CD4-positive, CD25-positive, alpha-beta regulatory T cell (primary cell): ENCODE measurements around the gene PPARGC1A. TPM values are rescaled to one million over a fixed set of nuclear protein-coding genes. Genes with fewer than 3 reads are reported as not detected.

Experiments
- ATAC-seq, 2 donors: fragments of 150-1000 bp; cut with Tn5 transposase; one replicate each; pipeline ENCODE4 v1.10.0; 2021; ENCODE audit warnings: low read depth in 2 of 2, moderate number of reproducible peaks in 2 of 2, moderate library complexity in 1 of 2
- DNase-seq, 3 donors: peaks; one replicate each; pipeline versions ENCODE4 v3.0.0 to v3.0.0-alpha.2; 2012 to 2022; ENCODE audit warnings: mixed read lengths in 1 of 3
- H3K27ac ChIP-seq: one replicate; pipeline ENCODE4 v1.7.0; 2013; ENCODE audit warnings: mild to moderate bottlenecking, low read length; ENCODE audit not compliant: insufficient read depth, poor library complexity, severe bottlenecking
- H3K27me3 ChIP-seq: one replicate; pipeline ENCODE4 v1.7.0; 2013; ENCODE audit warnings: low read length; ENCODE audit not compliant: control insufficient read depth, insufficient read depth
- H3K36me3 ChIP-seq: one replicate; pipeline ENCODE4 v1.7.0; 2013; ENCODE audit warnings: mild to moderate bottlenecking, low read length, moderate library complexity; ENCODE audit not compliant: control insufficient read depth, insufficient read depth
- H3K4me1 ChIP-seq: 2 replicates; pipeline ENCODE4 v1.7.0; 2013; ENCODE audit warnings: mild to moderate bottlenecking, low read length; ENCODE audit not compliant: insufficient read depth, control insufficient read depth, poor library complexity, severe bottlenecking
- H3K4me3 ChIP-seq: one replicate; pipeline ENCODE4 v1.7.0; 2013; ENCODE audit warnings: low read depth, mild to moderate bottlenecking, low read length, moderate library complexity
- H3K9me3 ChIP-seq, 2 experiments: 1 replicate in 1 of 2; 2 replicates in 1 of 2; pipeline ENCODE4 v1.7.0; 2013; ENCODE audit warnings: low read length in 2 of 2, mild to moderate bottlenecking in 1 of 2, moderate library complexity in 1 of 2; ENCODE audit not compliant: control insufficient read depth in 2 of 2
- H3K27ac Mint-ChIP-seq, 3 donors: one replicate each; pipeline ENCODE4 v1.8.0; 2020 to 2022; ENCODE audit warnings: mild to moderate bottlenecking in 3 of 3, mixed read lengths in 3 of 3, moderate library complexity in 2 of 3
- H3K27me3 Mint-ChIP-seq: one replicate; pipeline ENCODE4 v1.8.0; 2022; ENCODE audit warnings: mild to moderate bottlenecking, mixed read lengths
- H3K36me3 Mint-ChIP-seq: one replicate; pipeline ENCODE4 v1.8.0; 2020; ENCODE audit warnings: mixed read lengths
- H3K4me1 Mint-ChIP-seq, 4 donors: one replicate each; pipeline ENCODE4 v1.8.0; 2020 to 2022; ENCODE audit warnings: mixed read lengths in 4 of 4, mild to moderate bottlenecking in 1 of 4
- H3K4me3 Mint-ChIP-seq, 4 donors: one replicate each; pipeline ENCODE4 v1.8.0; 2020 to 2022; ENCODE audit warnings: mild to moderate bottlenecking in 4 of 4, mixed read lengths in 4 of 4, moderate library complexity in 3 of 4
- H3K9me3 Mint-ChIP-seq, 7 donors: one replicate each; pipeline ENCODE4 v1.8.0; 2020 to 2022; ENCODE audit warnings: mixed read lengths in 7 of 7, mild to moderate bottlenecking in 3 of 7, moderate library complexity in 2 of 7
- polyA plus RNA-seq, 4 donors: library from polyadenylated mRNA; unstranded; fragments of 300-500 nt; fragmentation: Illumina TruSeq; gene quantifications; one replicate each; pipeline ENCODE4 v1.2.3, GENCODE V29; 2021
- total RNA-seq: library from RNA; stranded (reverse); gene quantifications from one replicate; pipeline ENCODE4 v1.2.3, GENCODE V29; 2022

PPARGC1A gene
- total and polyA plus RNA-seq, 5 donors from 2014 or later, result not detected

- no peaks in the 10 kb centered on the region for H3K36me3 Mint-ChIP-seq
- H3K4me1 Mint-ChIP-seq, result no peaks in the 10 kb centered on the region
- no peak overlapping the region for H3K27ac Mint-ChIP-seq
- H3K4me3 Mint-ChIP-seq, result no peak overlapping the region
- Histone ChIP-seq H3K27me3 (no peaks in the 10 kb centered on the region), H3K27ac (no peak overlapping the region), H3K4me1 (no peaks in the 10 kb centered on the region), H3K9me3 (no peaks in the 10 kb centered on the region), H3K36me3 (no peaks in the 10 kb centered on the region), H3K4me3 (no peak overlapping the region)
- DNase-seq, result no peak
- no peak for ATAC-seq
- no peaks in the 10 kb centered on the region for H3K27me3 Mint-ChIP-seq
- H3K9me3 Mint-ChIP-seq, result peaks cover 0 to 5% (median 2%) of the 10 kb centered on the region in 7 donors
Measured at GRCh38 chr4:23822181-23822580, 67.7 kb downstream of the PPARGC1A start.

DNA sequence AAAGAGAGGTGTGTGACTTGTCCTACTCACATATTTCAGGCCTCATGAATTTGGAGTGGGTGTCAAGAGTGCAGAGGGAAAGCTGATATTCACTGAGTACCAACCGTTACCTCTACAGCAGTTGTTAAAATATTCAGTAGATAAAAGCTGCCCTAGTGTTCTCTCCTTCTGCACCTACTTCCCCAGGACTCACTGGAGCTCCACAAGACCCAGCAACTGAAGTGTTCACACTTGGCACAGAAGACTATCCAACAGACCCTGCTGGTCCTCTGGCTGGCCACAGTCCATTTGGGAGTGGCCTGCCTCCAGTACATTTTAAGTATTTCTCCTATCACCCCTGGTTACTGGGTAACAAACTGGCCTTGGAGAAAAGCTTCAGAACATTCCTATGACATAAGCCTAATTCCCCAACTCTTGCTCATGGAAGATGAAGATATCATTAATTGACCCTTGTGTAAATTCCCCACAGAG is 70.8 kb downstream of the PPARGC1A start:
- ATAC-seq (no peak), DNase-seq (no peak)
- Histone ChIP-seq H3K4me1 (no peaks in the 10 kb centered on the region), H3K4me3 (no peak overlapping the region), H3K27me3 (no peaks in the 10 kb centered on the region), H3K9me3 (no peaks in the 10 kb centered on the region), H3K36me3 (no peaks in the 10 kb centered on the region), H3K27ac (no peak overlapping the region)
- Mint-ChIP-seq H3K27me3 (no peaks in the 10 kb centered on the region), H3K9me3 (peaks cover 0 to 11% (median 2%) of the 10 kb centered on the region in 7 donors), H3K4me1 (no peaks in the 10 kb centered on the region), H3K4me3 (no peak overlapping the region), H3K36me3 (no peaks in the 10 kb centered on the region), H3K27ac (no peak overlapping the region)

GRCh38 chr4:23818097-23818885 is 71.6 kb downstream of the PPARGC1A start:
- H3K9me3 ChIP-seq, result no peaks in the 10 kb centered on the region
- H3K9me3 Mint-ChIP-seq, result peaks cover 0 to 11% (median 2%) of the 10 kb centered on the region in 7 donors
- no peak overlapping the region for H3K27ac Mint-ChIP-seq
- no peak overlapping the region for H3K27ac ChIP-seq
- no peaks in the 10 kb centered on the region for H3K36me3 ChIP-seq
- H3K27me3 ChIP-seq, result no peaks in the 10 kb centered on the region
- no peaks in the 10 kb centered on the region for H3K27me3 Mint-ChIP-seq
- DNase-seq (no peak), ATAC-seq (no peak)
- no peak overlapping the region for H3K4me3 ChIP-seq
- H3K4me1 ChIP-seq, result no peaks in the 10 kb centered on the region
- H3K36me3 Mint-ChIP-seq, result no peaks in the 10 kb centered on the region
- no peak overlapping the region for H3K4me3 Mint-ChIP-seq
- no peaks in the 10 kb centered on the region for H3K4me1 Mint-ChIP-seq

- H3K4me1 ChIP-seq, result no peaks in the 10 kb centered on the region
- H3K27me3 ChIP-seq, result no peaks in the 10 kb centered on the region
- no peaks in the 10 kb centered on the region for H3K36me3 ChIP-seq
- H3K27me3 Mint-ChIP-seq, result no peaks in the 10 kb centered on the region
- no peaks in the 10 kb centered on the region for H3K4me1 Mint-ChIP-seq
- H3K36me3 Mint-ChIP-seq, result no peaks in the 10 kb centered on the region
- no peaks in the 10 kb centered on the region for H3K9me3 ChIP-seq
- ATAC-seq (no peak), DNase-seq (no peak)
- no peak overlapping the region for H3K4me3 Mint-ChIP-seq
- no peak overlapping the region for H3K27ac ChIP-seq
- H3K9me3 Mint-ChIP-seq, result peaks cover 0 to 16% (median 4%) of the 10 kb centered on the region in 7 donors
- H3K27ac Mint-ChIP-seq, result no peak overlapping the region
- no peak overlapping the region for H3K4me3 ChIP-seq
Measured at GRCh38 chr4:23814996-23815660, 74.7 kb downstream of the PPARGC1A start.

- no peak overlapping the region for H3K4me3 Mint-ChIP-seq
- no peak overlapping the region for H3K27ac Mint-ChIP-seq
- no peaks in the 10 kb centered on the region for H3K36me3 Mint-ChIP-seq
- Histone ChIP-seq H3K36me3 (no peaks in the 10 kb centered on the region), H3K4me1 (no peaks in the 10 kb centered on the region), H3K9me3 (no peaks in the 10 kb centered on the region), H3K27me3 (no peaks in the 10 kb centered on the region), H3K4me3 (no peak overlapping the region), H3K27ac (no peak overlapping the region)
- H3K4me1 Mint-ChIP-seq, result no peaks in the 10 kb centered on the region
- H3K27me3 Mint-ChIP-seq, result no peaks in the 10 kb centered on the region
- no peak for DNase-seq
- H3K9me3 Mint-ChIP-seq, result peaks cover 0 to 16% (median 4%) of the 10 kb centered on the region in 7 donors
- no peak for ATAC-seq
Measured at GRCh38 chr4:23814587-23814986, 75.3 kb downstream of the PPARGC1A start.

DNA sequence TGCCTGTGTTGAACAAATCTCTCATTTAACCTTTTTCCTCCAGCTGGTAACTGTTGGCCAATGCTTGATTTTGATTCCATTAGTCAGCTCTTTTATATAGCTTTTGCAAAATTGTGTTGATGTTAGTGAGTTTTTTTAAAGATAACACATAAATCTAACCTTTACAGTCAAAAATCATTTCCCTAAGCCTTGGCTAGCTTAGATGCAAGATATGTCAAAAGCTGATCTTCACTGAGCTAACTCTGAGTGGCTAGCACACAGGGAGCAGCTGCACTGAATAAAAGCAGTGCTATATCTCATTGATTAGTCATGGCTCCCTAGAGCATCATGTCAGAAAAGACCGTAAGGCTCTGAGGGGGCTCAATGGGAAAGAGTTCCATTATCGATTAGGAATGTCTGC is 78.7 kb downstream of the PPARGC1A start:
- ATAC-seq, result no peak
- H3K27ac ChIP-seq, result no peak overlapping the region
- Mint-ChIP-seq H3K27ac (no peak overlapping the region), H3K4me3 (no peak overlapping the region), H3K27me3 (no peaks in the 10 kb centered on the region), H3K36me3 (no peaks in the 10 kb centered on the region), H3K4me1 (no peaks in the 10 kb centered on the region), H3K9me3 (peaks cover 0 to 12% (median 2%) of the 10 kb centered on the region in 7 donors)
- no peaks in the 10 kb centered on the region for H3K9me3 ChIP-seq
- H3K4me1 ChIP-seq, result no peaks in the 10 kb centered on the region
- H3K36me3 ChIP-seq, result no peaks in the 10 kb centered on the region
- DNase-seq, result no peak
- no peak overlapping the region for H3K4me3 ChIP-seq
- no peaks in the 10 kb centered on the region for H3K27me3 ChIP-seq

DNA sequence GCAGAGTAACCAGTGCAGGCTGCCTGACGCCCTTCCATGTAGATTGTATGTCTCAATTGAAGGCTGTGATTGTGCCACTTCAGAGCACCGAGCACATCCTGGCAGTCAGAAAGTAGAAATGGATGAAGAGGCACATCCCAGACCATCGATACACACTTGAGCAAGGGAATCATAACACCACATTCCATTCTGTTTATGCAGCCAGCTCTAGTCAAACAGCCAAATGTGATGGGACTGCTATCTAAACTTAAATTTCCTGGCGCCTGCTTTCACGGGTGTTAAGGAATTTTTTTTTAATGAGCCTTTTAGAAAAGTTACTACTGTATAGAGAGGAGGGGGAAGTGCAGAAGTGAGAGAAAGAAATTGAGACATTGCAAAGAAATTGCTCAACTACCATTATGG is 84.4 kb downstream of the PPARGC1A start:
- Mint-ChIP-seq H3K4me1 (no peaks in the 10 kb centered on the region), H3K27ac (no peak overlapping the region), H3K4me3 (no peak overlapping the region), H3K9me3 (peaks cover 0 to 2% (median 0%) of the 10 kb centered on the region in 7 donors), H3K27me3 (no peaks in the 10 kb centered on the region), H3K36me3 (no peaks in the 10 kb centered on the region)
- Histone ChIP-seq H3K27ac (no peak overlapping the region), H3K4me3 (no peak overlapping the region), H3K4me1 (no peaks in the 10 kb centered on the region), H3K9me3 (no peaks in the 10 kb centered on the region), H3K27me3 (no peaks in the 10 kb centered on the region), H3K36me3 (no peaks in the 10 kb centered on the region)
- ATAC-seq (no peak), DNase-seq (no peak)
